HG03565 (cell line): ENCODE results near the gene OR51B5.
"Not testable (repeated sequence)": the region's sequence is repeated elsewhere in the genome, so short reads cannot be mapped to it uniquely, and the experiment has no call there.

Source experiments
- ATAC-seq: cut with Tn5 transposase; IDR thresholded peaks from one replicate; pipeline ENCODE4 v1.9.1; 2021; ENCODE audit warnings: mild to moderate bottlenecking, moderate library complexity; ENCODE audit not compliant: unreplicated experiment

Gene OR51B5, protein sequence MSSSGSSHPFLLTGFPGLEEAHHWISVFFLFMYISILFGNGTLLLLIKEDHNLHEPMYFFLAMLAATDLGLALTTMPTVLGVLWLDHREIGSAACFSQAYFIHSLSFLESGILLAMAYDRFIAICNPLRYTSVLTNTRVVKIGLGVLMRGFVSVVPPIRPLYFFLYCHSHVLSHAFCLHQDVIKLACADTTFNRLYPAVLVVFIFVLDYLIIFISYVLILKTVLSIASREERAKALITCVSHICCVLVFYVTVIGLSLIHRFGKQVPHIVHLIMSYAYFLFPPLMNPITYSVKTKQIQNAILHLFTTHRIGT

DNA sequence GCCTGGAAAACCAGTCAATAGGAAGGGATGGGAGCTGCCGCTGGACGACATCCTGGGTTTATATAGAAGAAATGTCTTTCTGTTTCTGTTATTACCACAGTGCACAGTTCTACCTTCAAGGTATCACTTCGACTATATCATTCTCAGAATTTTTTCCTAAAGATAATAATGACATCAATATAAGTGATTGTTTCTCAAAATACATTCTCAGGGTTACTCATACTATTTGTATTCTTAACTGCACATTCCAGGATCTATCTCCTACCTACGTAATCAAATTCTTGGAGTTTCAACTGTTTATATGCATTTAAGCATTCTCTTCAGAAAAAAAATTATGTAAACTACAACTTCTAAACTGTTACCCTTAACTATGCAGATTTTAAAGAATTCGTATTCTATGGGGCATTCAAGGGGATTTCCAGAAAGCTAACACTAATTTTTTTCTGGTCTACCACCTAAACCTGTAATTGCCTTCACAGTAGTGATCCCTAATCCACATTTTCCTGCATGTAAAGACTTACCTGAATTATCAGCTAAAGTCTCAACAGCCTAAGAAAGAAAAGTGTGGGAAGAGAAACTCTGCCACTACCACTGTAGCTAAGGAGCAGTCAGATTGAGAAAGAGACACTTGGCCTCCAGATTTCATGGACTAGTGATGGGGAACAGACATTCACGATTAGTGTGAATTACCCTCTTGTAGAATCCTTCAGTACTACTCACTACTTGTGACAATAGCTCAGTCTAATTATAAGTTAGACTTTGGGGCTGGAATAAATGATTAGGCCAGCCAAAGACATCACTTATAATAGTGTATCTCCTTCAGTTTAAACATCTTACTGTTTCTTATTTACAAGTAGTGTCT is at the start of gene OR51B5:
Gene OR51B5 (minus strand): TSS at position 51 of the 862 bp plus-strand sequence. CDS start 0 bp downstream, at position 51.
- no peak for ATAC-seq

DNA sequence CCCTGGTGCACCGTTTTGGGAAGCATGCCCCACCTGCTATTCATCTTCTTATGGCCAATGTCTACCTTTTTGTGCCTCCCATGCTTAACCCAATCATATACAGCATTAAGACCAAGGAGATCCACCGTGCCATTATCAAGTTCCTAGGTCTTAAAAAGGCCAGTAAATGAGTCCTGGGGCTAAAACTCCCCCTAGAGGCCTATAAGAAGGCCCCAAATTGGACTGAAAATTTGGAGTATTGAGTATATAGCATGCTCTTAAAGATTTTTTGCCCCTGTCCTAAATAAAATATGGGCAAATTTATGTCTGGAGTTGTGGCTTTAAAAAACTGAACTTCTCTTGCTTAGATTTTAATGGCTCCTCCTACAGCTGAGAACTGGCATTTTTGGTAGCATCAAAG is 46.9 kb upstream of the OR51B5 start:
- no peak for ATAC-seq

DNA sequence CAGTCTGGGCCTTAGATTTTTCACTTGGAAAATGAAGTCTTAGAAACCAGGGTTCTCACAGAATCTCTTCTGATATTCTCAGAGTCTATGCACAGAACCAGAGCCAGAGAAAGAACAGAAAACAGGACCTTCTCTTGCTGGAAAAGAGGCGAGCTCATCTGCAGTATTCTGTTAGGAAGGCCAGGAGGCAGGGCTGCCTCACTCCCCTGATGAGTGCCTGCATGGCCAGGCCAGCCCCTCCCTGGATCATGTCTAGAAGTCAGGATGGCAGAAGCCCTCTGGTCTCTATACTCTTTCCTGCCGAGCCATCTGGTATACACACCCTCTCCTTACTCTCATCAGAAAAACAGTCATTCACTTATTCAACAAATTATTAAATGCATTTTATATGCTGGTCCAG is 41.0 kb upstream of the OR51B5 start:
- ATAC-seq, result no peak

DNA sequence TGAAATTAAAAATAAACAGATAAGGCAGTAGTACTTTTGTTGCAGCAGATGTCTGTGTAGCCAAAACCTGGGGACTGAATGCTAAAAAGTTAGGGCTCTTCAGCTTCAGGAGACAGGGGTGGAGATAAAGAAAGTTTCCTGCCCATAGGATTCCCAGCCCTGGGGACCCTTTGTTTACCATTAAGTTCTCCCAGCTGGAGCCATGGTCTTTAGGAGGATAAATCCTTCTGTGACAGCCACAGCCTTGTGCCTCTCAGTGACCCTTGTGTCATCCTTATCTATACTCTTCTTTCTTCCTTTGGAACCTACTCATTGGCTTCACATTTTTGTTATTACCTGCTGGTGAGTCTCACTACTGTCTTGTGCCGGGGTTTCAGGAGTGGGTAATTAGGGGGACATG is 40.3 kb upstream of the OR51B5 start, which contains the start of gene OR51M1:
Gene OR51M1 (plus strand): TSS at position 237 of the 400 bp plus-strand sequence. CDS start 5,587 bp downstream, outside the sequence.
- ATAC-seq, result no peak

DNA sequence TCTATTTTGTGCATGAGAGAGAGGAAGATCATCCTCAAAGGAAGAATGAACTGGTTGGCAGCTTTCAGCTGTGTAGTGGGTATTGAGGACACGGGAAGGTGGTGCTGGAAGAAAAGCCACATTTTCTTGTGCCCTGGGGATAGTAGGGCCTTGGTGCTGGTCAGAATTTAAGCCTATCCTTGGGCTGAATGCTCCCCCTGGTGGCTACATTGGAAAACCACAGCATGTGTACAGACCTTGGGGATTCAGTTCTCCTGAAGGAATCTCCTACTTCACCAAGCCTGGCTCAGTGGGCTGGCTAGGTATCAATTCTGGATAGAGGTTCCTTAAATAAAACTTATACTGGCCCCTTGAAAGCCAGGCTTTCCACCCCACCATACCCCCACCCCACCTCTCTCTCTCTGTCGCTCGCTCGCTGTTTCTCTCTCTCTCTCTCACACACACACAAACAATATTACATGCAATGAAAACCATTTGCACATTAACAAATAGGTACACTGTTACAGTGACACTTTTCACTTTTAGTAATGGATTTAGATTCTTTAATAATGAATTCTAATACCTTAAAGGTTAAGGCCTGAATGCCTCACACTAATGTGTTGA is 37.5 kb upstream of the OR51B5 start:
- peak; percentile 86 for ATAC-seq

DNA sequence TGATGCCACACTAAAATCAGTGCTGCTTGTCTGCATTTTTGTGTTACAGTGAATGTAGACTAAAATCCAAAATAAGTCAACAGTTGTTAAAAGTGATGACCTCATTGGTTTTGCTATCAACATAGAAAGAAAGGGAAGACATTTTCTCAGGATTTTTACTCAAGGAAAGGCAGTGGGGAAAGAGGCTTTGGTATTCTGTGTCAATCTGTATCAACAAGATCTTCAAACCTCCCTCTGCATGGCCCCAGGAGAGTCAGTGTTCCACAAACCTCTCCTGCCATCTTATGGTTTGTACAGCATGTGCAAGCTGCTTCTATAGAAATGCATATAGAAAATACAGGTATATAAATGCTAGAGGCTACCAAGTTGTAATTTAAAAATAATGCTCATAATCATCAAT is 26.5 kb upstream of the OR51B5 start:
- no peak for ATAC-seq

DNA sequence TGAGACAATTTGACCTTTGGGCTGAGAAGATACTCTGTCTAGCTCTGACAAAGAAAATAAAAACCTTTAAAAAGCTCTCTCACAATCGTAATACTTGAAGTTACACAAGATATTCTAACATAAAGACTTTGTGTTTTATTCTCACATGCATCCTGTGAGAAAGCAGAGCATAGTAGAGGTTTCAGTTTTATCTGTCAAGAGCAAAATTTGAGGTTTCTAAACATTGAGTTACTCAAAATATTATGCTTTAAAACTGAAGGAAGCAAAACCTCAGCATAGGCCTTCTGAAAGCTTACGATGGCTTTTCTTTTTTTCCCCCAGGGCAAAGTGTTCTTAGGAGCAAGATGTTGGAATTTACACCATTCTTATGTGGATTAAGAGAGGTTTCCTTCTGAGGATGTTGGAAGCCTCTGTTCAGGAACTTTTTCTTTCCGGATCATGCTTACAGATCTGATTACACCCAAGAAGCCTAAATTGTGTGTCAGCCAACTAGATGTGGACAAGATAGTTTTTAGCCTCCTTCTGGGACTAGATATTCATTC is 25.2 kb upstream of the OR51B5 start:
- ATAC-seq, result no peak

DNA sequence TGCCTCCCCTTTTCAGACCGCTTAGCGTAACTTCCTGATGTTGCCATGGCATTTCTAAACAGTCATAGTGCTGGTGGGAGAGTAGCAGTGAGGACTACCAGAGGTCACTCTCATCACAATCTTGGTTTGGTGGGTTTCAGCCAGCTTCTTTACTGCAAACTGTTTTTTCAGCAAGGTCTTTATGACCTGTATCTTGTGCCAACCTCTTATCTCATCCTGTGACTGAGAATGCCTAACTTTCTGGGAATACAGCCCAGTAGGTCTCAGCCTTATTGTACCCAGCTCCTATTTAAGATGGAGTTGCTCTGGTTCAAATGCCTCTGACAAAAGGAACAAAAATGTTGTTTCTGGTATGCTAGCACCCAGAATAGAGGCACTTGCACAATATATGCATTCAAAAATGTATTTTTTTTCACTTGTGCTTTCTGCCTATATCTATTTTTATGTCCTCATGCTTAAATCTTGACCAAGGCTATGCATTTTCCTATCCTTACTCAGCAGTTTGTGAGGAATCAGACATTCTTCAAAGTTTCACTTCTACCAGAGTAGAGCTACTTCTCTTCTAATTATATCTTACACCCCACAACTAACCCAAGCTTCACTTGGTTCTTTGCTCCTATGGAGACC is 24.2 kb upstream of the OR51B5 start:
- ATAC-seq, result no peak

DNA sequence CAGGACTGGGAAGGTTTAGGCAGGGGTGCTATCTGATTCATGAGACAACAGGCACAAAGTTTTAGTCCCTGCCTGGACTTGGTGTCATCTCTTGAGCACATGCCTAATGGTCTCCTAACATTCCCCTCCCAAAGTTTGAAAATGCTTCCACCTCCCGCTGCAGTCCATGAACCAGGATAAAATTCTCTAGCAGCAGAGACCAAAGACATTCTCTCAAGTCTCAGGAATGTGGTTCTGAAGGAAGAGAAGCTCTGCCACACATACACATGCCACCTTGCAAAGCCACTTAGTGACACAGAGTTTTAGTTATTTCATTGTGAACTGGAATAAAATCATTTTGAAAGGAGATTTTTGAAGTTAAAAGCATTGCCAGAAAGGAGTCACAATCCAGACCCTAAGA is 23.5 kb upstream of the OR51B5 start:
- no peak for ATAC-seq

DNA sequence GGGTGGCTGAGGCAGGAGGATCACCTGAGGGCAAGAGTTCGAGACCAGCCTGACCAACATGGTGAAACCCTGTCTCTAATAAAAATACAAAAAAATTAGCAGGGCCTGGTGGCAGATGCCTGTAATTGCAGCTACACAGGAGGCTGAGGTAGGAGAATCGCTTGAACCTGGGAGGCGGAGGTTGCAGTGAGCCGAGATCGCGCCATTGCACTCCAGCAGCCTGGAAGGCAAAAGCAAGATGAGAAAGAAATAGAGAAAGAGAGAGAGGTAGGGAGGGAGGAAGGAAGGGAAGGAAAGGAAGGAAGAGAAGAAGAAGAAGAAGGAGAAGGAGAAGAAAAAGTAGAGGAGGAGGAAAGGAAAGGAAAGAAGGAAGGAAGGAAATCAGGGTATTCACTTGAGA is 23.0 kb upstream of the OR51B5 start:
- ATAC-seq, result not testable (repeated sequence)

DNA sequence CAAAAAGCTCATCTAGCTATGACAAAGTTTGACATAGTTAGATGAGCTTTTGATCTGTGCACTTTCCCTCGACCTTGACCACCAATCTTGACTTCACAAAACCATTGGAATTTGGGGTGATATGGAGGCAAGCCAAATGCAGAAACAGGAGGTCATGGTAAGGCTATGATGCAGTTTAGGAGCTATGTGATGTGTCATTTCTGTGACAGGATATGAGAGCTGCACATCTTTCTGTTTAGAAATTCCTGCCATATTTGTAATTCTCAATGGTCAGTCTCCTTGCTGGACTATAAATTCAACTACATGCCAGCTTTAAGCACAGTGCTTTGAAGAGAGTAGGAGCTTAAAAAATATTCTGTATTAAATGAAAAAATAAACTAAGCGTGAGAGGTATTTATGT is 20.9 kb upstream of the OR51B5 start:
- no peak for ATAC-seq

DNA sequence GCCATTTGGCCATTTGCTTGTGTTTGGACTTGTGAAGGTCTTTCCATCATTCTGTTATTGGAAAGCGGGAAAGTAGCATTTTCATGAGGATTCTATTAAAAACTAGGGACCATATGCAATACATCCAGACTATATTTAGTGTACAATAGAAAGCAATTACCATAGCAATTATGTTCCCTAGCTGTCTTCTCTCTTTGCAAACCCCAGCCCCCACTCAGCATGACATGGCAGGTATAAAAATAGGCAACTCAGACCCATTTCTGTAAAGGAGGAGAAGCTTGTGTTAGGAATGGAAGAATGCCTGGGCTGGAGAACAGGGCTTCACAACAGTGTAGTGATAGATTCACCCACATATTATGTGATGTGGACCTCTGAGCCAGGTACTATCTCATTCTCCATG is 20.4 kb upstream of the OR51B5 start:
- no peak for ATAC-seq

DNA sequence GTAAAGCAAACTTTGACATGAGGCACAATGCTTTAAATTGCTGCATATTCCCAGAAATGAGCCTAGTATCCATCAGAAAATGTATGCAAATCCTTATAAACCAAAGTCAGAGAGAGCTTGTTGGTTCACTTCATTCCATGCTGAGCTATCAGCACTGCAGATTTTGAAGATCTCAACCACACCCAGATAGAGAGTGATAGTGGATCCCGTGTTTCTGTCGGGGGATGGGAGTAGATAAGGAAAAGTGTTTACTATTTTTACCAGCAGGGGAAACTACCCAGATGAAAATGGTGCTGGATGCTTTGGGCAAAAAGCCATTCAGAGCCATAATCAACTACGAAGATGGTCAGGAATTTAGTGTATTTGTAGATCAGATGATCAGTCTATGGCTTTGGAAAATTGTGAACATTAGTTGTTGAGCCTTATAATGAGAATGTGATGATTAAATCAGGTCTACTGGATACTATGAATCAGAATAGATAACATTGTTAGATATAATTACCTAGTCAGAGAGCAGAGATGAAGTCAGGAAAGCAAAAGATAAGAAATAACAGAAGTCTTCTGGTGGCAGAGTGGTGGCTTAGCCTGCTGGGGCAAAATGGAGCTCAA is 18.8 kb upstream of the OR51B5 start:
- no peak for ATAC-seq

DNA sequence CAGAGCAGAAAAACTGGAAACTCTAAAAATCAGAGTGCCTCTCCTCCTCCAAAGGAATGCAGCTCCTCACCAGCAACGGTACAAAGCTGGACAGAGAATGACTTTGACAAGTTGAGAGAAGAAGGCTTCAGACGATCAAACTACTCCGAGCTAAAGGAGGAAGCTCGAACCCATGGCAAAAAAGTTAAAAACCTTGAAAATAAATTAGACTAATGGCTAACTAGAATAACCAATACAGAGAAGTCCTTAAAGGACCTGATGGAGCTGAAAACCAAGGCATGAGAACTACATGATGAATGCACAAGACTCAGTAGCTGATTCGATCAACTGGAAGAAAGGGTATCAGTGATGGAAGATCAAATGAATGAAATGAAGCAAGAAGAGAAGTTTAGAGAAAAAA is 12.7 kb upstream of the OR51B5 start:
- ATAC-seq, result not testable (repeated sequence)

DNA sequence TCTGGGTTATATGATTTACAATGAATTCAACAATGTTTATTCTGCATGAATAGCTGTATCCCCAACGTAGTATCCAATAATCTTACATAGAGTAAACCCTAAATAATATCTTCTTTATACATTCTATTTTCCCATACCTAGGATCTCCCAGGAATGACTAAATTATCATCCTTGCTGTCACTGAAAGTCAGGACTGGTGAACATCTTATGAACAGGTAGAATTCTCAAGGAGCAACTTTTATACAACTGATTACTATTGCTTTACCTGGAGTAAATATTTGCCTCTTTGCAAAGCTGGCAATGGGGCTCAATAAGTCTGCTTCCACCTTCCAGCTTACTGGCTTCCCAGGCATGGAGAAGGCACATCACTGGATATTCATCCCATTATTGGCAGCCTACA is 7.9 kb upstream of the OR51B5 start, which contains the start of gene OR51B6:
Gene OR51B6 (plus strand): TSS at position 301 of the 400 bp plus-strand sequence. CDS start 0 bp downstream, at position 301.
- ATAC-seq, result no peak

DNA sequence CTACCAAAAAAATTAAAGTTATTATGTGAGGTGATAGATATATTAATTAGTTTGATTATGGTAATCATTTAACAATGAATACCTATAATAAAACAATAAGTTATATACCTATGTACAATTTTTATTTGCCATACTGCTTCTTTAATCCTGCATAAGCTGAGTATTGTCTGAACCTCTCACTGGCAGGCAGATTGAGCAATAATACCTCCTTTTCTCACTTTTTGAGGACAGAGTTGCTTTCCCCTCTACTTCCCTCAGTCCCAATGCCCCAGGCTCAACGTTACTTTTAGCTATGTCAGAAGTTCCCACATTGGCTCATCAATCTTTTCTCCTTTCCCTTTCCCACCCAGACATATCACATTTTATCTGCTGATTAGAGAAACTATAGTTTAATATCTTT is 6.2 kb upstream of the OR51B5 start:
- ATAC-seq, result no peak

DNA sequence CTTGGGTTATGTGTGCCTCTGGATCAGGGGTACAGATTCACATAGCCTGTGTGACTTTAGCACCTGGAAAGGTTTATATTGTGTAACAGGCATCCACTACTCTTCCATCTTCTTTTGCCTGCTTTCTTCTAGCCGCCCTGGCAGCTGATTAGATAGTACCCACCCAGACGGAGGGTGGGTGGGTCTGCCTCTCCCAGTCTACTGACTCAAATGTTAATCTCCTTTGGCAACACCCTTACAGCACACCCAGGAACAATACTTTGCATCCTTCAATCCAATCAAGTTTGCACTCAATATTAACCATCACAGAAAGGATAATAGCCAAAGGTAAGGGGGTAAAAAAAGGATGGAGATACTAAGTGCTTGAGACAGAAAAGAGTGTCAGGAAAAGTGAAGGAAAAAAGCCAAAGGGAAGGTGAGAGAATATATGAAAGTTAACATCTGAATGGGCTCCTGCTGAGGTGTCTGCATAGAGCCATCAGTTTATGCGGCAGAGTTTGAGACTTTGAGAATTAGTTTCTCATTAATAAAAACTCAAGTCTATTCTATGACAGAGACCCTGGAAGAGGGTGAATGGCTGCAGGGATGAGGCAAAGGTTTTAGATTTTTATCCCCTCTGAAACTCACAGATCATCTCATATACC is 5.3 kb upstream of the OR51B5 start:
- no peak for ATAC-seq

DNA sequence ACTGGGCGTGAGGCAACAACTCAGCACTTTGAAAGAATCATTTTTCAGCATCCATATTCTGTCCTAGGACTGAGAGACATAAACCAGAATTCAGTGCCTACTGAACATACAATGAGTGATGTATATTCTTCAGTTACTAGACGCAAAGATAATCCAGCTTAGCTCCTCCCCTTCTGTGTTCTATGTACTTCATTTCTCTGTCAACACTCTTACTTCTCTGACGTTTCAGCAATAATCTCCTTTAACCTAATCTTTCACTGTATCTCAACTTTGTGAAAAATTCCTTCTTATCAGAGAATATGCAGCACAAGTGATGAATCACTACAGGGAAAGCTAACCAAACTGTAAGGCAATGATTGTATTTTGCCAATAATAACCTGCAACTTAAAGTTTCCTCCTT is 2.5 kb upstream of the OR51B5 start:
- ATAC-seq, result no peak

DNA sequence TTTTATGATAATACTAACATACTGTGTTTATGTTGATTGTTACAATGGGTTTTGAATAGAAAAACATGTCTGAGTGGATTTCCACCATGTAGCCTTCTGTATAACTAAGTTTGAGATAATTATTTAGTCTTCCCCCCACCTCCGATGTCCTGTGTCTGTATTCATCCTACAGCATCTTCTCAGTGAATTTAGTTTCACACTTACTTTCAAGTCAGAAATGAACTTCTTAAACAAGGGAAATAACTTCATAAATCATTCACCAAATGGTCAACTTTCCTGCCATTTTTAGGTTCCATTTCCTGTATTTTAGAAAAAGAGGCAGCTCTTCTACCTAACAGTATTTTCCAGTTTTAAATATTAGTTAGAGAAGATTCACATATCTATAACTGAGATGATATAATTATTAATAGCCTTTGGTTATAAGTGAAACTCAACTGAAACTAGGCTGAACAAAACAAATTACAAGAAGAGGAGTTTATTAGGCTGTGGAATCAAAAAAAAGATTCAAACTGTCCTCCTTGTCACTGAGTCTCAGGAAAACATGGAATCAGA is 3.5 kb downstream of the OR51B5 start:
- peak; percentile 46 for ATAC-seq

DNA sequence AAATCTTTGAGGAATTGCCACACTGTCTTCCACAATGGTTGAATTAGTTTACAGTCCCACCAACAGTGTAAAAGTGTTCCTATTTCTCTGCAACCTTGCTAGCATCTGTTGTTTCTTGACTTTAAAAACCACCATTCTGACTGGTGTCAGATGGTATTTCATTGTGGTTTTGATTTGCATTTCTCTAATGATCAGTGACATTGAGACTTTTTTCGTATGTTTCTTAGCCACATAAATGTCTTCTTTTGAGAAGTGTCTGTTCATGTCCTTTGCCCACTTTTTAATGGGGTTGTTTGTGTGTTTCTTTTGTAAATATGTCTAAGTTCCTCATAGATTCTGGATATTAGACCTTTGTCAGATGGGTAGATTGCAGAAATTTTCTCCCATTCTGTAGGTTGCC is 6.1 kb downstream of the OR51B5 start:
- not testable (repeated sequence) for ATAC-seq
